DOHH2 (cell line): ENCODE measurements around the gene TIE1.
A peak's percentile ranks its signal among the peaks of the same experiment; 100 is the strongest.

Experiments
- H3F3A ChIP-seq: fragments of 200-600 bp; sonication (generic), shearing (Covaris generic); 2 replicates; pipeline ENCODE4 v1.6.0; 2016; ENCODE audit warnings: antibody characterized with exemption, mild to moderate bottlenecking; ENCODE audit not compliant: control insufficient read depth, insufficient read depth
- H3K27ac ChIP-seq: fragments of 200-600 bp; sonication (generic); 2 replicates; pipeline ENCODE4 v1.5.1; 2014; ENCODE audit warnings: low read depth, mild to moderate bottlenecking, low read length, moderate library complexity
- H3K27me3 ChIP-seq: fragments of 200-600 bp; sonication (generic); 2 replicates; pipeline ENCODE4 v1.6.1; 2014; ENCODE audit warnings: mild to moderate bottlenecking, low read length, mixed read lengths; ENCODE audit not compliant: control insufficient read depth
- H3K36me3 ChIP-seq: fragments of 200-600 bp; sonication (generic); 2 replicates; pipeline ENCODE4 v1.6.1; 2014; ENCODE audit warnings: mild to moderate bottlenecking, low read length, moderate library complexity, mixed read lengths; ENCODE audit not compliant: control insufficient read depth
- H3K4me1 ChIP-seq: fragments of 200-600 bp; sonication (generic); 2 replicates; pipeline ENCODE4 v1.6.1; 2014; ENCODE audit warnings: mild to moderate bottlenecking, low read length, mixed read lengths; ENCODE audit not compliant: control insufficient read depth
- H3K4me2 ChIP-seq: fragments of 200-600 bp; sonication (generic); 2 replicates; pipeline ENCODE4 v1.6.0; 2014; ENCODE audit warnings: mild to moderate bottlenecking, low read length, moderate library complexity
- H3K4me3 ChIP-seq: fragments of 200-600 bp; sonication (generic); 2 replicates; pipeline ENCODE4 v1.5.1; 2014; ENCODE audit warnings: mild to moderate bottlenecking, low read length, mixed read lengths
- H3K79me2 ChIP-seq: fragments of 200-600 bp; sonication (generic); 2 replicates; pipeline ENCODE4 v1.6.1; 2014; ENCODE audit warnings: mild to moderate bottlenecking, low read length, mixed read lengths; ENCODE audit not compliant: control insufficient read depth
- H3K9me2 ChIP-seq: fragments of 200-600 bp; sonication (generic); replicated peaks from 2 replicates; pipeline ENCODE4 v1.6.1; 2014; ENCODE audit warnings: mild to moderate bottlenecking, low read length, mixed read lengths; ENCODE audit not compliant: control insufficient read depth
- H3K9me3 ChIP-seq: fragments of 200-600 bp; sonication (generic); 2 replicates; pipeline ENCODE4 v1.6.1; 2014; ENCODE audit warnings: antibody characterized with exemption, low read length, mixed read lengths; ENCODE audit not compliant: control insufficient read depth, insufficient read depth
- H4K20me1 ChIP-seq: fragments of 200-600 bp; sonication (generic); 2 replicates; pipeline ENCODE4 v1.6.0; 2014; ENCODE audit warnings: low read depth, mild to moderate bottlenecking, antibody characterized with exemption, low read length, moderate library complexity; ENCODE audit not compliant: control insufficient read depth, insufficient read depth
- EZH2phosphoT487 ChIP-seq: fragments of 200-600 bp; sonication (generic); IDR thresholded peaks from 2 replicates; pipeline ENCODE4 v1.6.1; 2017; ENCODE audit warnings: borderline replicate concordance, mild to moderate bottlenecking, antibody characterized with exemption, low read length, moderate library complexity, mixed read lengths
- TF ChIP-seq, protein P1 (sequence below): fragments of 200-600 bp; sonication (generic); IDR thresholded peaks from one replicate; pipeline ENCODE4 v1.5.1; 2014; ENCODE audit warnings: antibody characterized with exemption, mild to moderate bottlenecking, low read depth, low read length; ENCODE audit not compliant: poor library complexity, severe bottlenecking

TIE1 gene

DNA sequence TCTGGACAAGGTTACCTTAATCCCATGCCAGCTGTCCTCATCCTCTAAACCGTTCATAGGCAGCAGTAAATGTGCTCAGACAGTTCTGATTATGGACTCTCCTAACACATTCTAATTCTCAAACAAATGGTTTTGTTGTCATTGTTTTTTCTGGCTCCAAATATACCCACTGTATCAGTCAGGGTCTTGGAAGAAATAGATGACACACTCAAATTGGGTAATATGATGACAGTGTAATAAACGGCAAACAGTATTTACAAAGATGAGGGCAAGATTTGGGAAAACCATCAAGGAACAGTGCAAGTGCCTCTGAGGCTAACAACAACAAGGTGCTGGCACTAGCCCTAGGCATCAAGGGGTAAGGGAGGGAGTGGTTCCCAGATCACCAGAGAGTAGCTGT is 53.7 kb downstream of the TIE1 start:
- H3K4me2 ChIP-seq: no peak overlapping the region
- no peak for TF ChIP-seq EZH2phosphoT487
- TF ChIP-seq, protein P1, sequence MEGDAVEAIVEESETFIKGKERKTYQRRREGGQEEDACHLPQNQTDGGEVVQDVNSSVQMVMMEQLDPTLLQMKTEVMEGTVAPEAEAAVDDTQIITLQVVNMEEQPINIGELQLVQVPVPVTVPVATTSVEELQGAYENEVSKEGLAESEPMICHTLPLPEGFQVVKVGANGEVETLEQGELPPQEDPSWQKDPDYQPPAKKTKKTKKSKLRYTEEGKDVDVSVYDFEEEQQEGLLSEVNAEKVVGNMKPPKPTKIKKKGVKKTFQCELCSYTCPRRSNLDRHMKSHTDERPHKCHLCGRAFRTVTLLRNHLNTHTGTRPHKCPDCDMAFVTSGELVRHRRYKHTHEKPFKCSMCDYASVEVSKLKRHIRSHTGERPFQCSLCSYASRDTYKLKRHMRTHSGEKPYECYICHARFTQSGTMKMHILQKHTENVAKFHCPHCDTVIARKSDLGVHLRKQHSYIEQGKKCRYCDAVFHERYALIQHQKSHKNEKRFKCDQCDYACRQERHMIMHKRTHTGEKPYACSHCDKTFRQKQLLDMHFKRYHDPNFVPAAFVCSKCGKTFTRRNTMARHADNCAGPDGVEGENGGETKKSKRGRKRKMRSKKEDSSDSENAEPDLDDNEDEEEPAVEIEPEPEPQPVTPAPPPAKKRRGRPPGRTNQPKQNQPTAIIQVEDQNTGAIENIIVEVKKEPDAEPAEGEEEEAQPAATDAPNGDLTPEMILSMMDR: no peak
- no peaks in the 10 kb centered on the region for H4K20me1 ChIP-seq
- H3K9me3 ChIP-seq: no peaks in the 10 kb centered on the region
- no peak overlapping the region for H3K27ac ChIP-seq
- peaks cover 11% of the 10 kb centered on the region for H3K79me2 ChIP-seq
- H3K4me1 ChIP-seq: peaks cover 6% of the 10 kb centered on the region
- no peaks in the 10 kb centered on the region for H3K27me3 ChIP-seq
- H3F3A ChIP-seq: no peaks in the 10 kb centered on the region
- peaks cover 6% of the 10 kb centered on the region for H3K36me3 ChIP-seq
- H3K4me3 ChIP-seq: no peak overlapping the region
- no peaks in the 10 kb centered on the region for H3K9me2 ChIP-seq

DNA sequence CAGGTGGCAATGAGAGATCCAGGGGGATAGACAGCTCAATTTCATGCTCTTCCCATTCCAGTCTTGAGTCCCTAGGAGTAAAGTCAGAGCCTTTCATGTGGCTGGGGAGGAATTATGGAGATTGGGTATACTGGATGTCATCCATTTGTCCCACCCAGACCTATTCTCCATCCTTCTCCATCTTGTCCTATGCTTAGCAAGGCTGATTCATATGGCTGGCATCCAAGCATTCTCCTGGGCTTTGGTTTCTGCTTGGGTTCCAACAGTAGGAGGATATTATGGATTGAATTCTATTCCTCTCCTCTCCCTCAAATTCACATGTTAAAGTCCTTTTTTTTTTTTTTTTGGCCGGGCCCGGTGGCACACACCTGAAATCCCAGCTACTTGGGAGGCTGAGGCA is 54.2 kb downstream of the TIE1 start:
- H3K9me2 ChIP-seq: no peaks in the 10 kb centered on the region
- H3K36me3 ChIP-seq: peaks cover 11% of the 10 kb centered on the region
- no peaks in the 10 kb centered on the region for H3F3A ChIP-seq
- peaks cover 15% of the 10 kb centered on the region for H3K79me2 ChIP-seq
- no peak overlapping the region for H3K4me2 ChIP-seq
- H3K4me1 ChIP-seq: peaks cover 10% of the 10 kb centered on the region
- H3K4me3 ChIP-seq: no peak overlapping the region
- H4K20me1 ChIP-seq: peaks cover 4% of the 10 kb centered on the region; the same call in 1 of the 2 replicates
- H3K27ac ChIP-seq: no peak overlapping the region
- TF ChIP-seq, protein P1: no peak
- no peak for TF ChIP-seq EZH2phosphoT487
- H3K9me3 ChIP-seq: no peaks in the 10 kb centered on the region
- no peaks in the 10 kb centered on the region for H3K27me3 ChIP-seq

DNA sequence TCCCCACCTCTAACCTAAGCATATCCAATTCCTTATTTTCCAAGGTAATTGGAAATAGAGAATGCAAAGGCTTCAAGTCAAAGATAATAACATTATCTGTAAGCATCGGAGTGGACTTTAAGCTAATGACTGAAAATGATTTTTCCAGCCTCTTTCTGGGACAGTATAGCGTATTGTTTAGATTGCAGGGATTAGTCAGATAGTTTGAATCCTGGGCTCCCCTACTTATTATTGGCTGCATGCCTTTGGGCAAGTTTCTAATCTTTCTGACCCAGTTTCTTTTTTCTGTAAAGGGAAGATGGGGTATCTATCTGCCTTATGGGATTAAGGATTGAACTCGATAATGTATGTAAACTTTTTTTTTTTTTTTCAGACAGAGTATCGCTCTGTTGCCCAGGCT is 56.5 kb downstream of the TIE1 start:
- TF ChIP-seq, protein P1: no peak
- TF ChIP-seq EZH2phosphoT487: no peak
- Histone ChIP-seq H3K9me2 (no peaks in the 10 kb centered on the region), H3K27me3 (no peaks in the 10 kb centered on the region), H4K20me1 (peaks cover 12% of the 10 kb centered on the region), H3F3A (peaks cover 17% of the 10 kb centered on the region), H3K9me3 (no peaks in the 10 kb centered on the region), H3K4me1 (peaks cover 33% of the 10 kb centered on the region), H3K4me3 (no peak overlapping the region), H3K36me3 (peaks cover 34% of the 10 kb centered on the region), H3K27ac (no peak overlapping the region), H3K4me2 (peak overlapping the region; percentile 75; the same call in 1 of the 2 replicates), H3K79me2 (peaks cover 37% of the 10 kb centered on the region)
